Muscle layer of colon (tissue), 2 donors: ENCODE measurements around the gene ALKBH5.

Source experiments
- H3K27ac ChIP-seq: one replicate; pipeline ENCODE4 v1.7.0; 2013; ENCODE audit warnings: low read depth, mild to moderate bottlenecking, low read length, moderate library complexity
- H3K27me3 ChIP-seq, 2 donors: one replicate each; pipeline ENCODE4 v1.7.0; 2013; ENCODE audit warnings: low read length in 2 of 2, mild to moderate bottlenecking in 2 of 2; ENCODE audit not compliant: insufficient read depth in 2 of 2, control insufficient read depth in 1 of 2
- H3K36me3 ChIP-seq: one replicate; pipeline ENCODE4 v1.7.0; 2013; ENCODE audit warnings: mild to moderate bottlenecking, low read length; ENCODE audit not compliant: insufficient read depth
- H3K4me1 ChIP-seq: one replicate; pipeline ENCODE4 v1.7.0; 2013; ENCODE audit warnings: mild to moderate bottlenecking, low read length; ENCODE audit not compliant: insufficient read depth
- H3K4me3 ChIP-seq, 2 donors: one replicate each; pipeline ENCODE4 v1.7.0; 2013; ENCODE audit warnings: low read length in 2 of 2, low read depth in 1 of 2, mild to moderate bottlenecking in 1 of 2, moderate library complexity in 1 of 2
- H3K9ac ChIP-seq: one replicate; pipeline ENCODE4 v1.7.0; 2013; ENCODE audit warnings: low read length
- H3K9me3 ChIP-seq: one replicate; pipeline ENCODE4 v1.7.0; 2013; ENCODE audit warnings: mild to moderate bottlenecking, low read length
- donor health status: abdominal sarcoma.
- donor health status: Adenocarcinoma of cecum.

ALKBH5 gene

DNA sequence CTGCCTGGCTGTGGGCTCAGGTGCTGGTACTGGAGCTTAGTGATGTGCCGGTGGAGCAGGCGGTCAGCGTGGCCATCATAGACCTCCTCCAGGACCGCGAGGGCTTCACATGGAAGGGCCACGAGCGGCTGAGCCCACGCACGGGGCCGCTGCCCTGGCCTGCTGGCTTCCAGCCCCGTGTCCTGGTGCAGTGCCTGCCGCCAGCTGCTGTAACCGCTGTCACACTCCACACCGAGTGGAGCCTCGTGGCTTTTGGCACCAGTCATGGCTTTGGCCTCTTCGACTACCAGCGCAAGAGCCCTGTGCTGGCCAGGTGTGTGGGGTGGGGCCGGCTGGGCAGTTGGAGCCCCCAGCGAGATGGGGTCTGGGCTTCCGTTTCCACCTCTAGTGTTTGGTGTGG lies 53.8 kb downstream of the ALKBH5 start:
- Histone ChIP-seq H3K9me3 (no peaks in the 10 kb centered on the region), H3K4me3 (no peak overlapping the region), H3K36me3 (peaks cover 22% of the 10 kb centered on the region), H3K9ac (no peak overlapping the region), H3K27ac (no peak overlapping the region), H3K27me3 (no peaks in the 10 kb centered on the region), H3K4me1 (no peaks in the 10 kb centered on the region)

DNA sequence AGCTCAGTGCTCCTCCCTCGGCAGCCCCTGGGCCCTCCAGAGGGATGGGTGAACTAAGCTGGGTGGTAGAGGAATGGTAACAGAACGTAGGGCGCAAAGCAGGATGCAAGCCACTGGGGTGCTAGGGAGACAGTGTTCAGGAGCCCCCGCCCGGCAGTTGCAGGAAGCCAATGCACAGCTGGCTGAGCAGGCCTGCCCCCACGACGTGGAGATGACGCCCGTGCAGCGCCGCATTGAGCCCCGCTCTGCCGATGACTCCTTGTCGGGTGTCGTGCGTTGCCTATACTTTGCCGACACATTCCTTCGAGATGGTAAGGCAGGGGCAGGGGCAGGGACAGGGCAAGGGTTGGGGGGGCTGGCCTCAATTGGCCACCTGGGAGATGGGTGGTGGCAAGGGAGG lies 54.7 kb downstream of the ALKBH5 start:
- H3K27me3 ChIP-seq: no peaks in the 10 kb centered on the region
- peaks cover 22% of the 10 kb centered on the region for H3K36me3 ChIP-seq
- H3K27ac ChIP-seq: no peak overlapping the region
- H3K4me3 ChIP-seq: no peak overlapping the region
- H3K9me3 ChIP-seq: no peaks in the 10 kb centered on the region
- H3K4me1 ChIP-seq: no peaks in the 10 kb centered on the region
- no peak overlapping the region for H3K9ac ChIP-seq

- Histone ChIP-seq H3K36me3 (peaks cover 17% of the 10 kb centered on the region), H3K4me3 (no peak overlapping the region), H3K27ac (no peak overlapping the region), H3K27me3 (no peaks in the 10 kb centered on the region), H3K4me1 (no peaks in the 10 kb centered on the region), H3K9ac (no peak overlapping the region), H3K9me3 (no peaks in the 10 kb centered on the region)
These were observed 56.8 kb downstream of the ALKBH5 start for GRCh38 chr17:18240449-18240848.

GRCh38 chr17:18241229-18241871 lies 57.7 kb downstream of the ALKBH5 start:
- no peaks in the 10 kb centered on the region for H3K9me3 ChIP-seq
- H3K27me3 ChIP-seq: no peaks in the 10 kb centered on the region
- no peak overlapping the region for H3K27ac ChIP-seq
- no peak overlapping the region for H3K4me3 ChIP-seq
- no peaks in the 10 kb centered on the region for H3K4me1 ChIP-seq
- no peak overlapping the region for H3K9ac ChIP-seq
- H3K36me3 ChIP-seq: peaks cover 18% of the 10 kb centered on the region

- H3K27ac ChIP-seq: no peak overlapping the region
These were observed 61.6 kb downstream of the ALKBH5 start for GRCh38 chr17:18245038-18245776.

GRCh38 chr17:18246109-18246725 lies 62.6 kb downstream of the ALKBH5 start:
- Histone ChIP-seq H3K36me3 (peaks cover 54% of the 10 kb centered on the region), H3K4me3 (no peak overlapping the region), H3K9me3 (no peaks in the 10 kb centered on the region), H3K4me1 (no peaks in the 10 kb centered on the region), H3K27ac (no peak overlapping the region), H3K27me3 (no peaks in the 10 kb centered on the region), H3K9ac (no peak overlapping the region)

More at GRCh38 chr17:18245038-18245776, 61.6 kb downstream of the ALKBH5 start:
- H3K4me3 ChIP-seq: no peak overlapping the region
- no peaks in the 10 kb centered on the region for H3K27me3 ChIP-seq
- H3K36me3 ChIP-seq: peaks cover 44% of the 10 kb centered on the region
- no peaks in the 10 kb centered on the region for H3K9me3 ChIP-seq
- no peak overlapping the region for H3K9ac ChIP-seq
- H3K4me1 ChIP-seq: no peaks in the 10 kb centered on the region

DNA sequence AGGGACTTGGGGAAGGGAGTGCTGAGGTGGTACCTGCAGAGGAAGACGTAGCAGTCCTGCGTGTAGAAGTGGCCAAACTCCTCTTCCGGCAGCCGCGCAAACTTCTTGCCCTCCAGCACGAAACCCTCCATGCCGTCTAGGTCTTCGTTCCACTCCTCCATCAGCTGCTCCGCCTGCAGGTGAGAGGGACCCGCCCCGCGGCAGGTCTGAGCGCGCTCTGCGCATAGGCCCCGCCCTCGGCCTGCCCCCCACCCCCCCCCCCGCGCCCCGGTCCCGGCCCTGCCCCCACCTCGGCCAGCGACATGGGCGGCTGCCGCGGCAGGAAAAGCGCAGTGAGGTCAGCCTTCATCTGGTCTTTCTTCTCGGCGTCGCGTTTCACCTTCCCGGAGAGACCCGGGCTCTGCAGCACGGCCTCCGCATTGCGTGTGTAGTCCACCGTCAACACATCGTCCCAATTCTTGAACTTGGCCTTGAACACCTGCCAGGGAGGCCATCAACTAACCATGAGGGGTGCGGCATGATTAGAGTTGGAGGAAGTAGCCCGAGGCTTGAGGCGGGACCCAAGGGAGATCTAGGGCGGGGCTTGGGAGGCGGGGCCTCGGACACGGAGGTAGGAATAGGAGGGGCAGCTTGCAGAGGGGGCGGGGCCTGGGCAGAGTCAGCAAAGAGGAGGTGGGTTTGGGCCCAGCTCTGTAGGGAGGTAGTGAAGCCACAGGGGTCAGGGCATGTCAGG lies 63.4 kb downstream of the ALKBH5 start:
- Histone ChIP-seq H3K4me1 (no peaks in the 10 kb centered on the region), H3K27me3 (no peaks in the 10 kb centered on the region), H3K9ac (no peak overlapping the region), H3K9me3 (no peaks in the 10 kb centered on the region), H3K36me3 (peaks cover 62% of the 10 kb centered on the region), H3K4me3 (no peak overlapping the region), H3K27ac (no peak overlapping the region)

GRCh38 chr17:18247613-18248001 lies 64.0 kb downstream of the ALKBH5 start:
- peaks cover 68% of the 10 kb centered on the region for H3K36me3 ChIP-seq
- H3K9me3 ChIP-seq: no peaks in the 10 kb centered on the region
- H3K9ac ChIP-seq: no peak overlapping the region
- H3K4me1 ChIP-seq: no peaks in the 10 kb centered on the region
- H3K27me3 ChIP-seq: no peaks in the 10 kb centered on the region
- H3K27ac ChIP-seq: no peak overlapping the region
- no peak overlapping the region for H3K4me3 ChIP-seq

- Histone ChIP-seq H3K27ac (no peak overlapping the region), H3K27me3 (no peaks in the 10 kb centered on the region), H3K9me3 (no peaks in the 10 kb centered on the region), H3K36me3 (peaks cover 75% of the 10 kb centered on the region), H3K4me3 (no peak overlapping the region), H3K9ac (no peak overlapping the region), H3K4me1 (no peaks in the 10 kb centered on the region)
These were observed 64.7 kb downstream of the ALKBH5 start for GRCh38 chr17:18248300-18248731.

DNA sequence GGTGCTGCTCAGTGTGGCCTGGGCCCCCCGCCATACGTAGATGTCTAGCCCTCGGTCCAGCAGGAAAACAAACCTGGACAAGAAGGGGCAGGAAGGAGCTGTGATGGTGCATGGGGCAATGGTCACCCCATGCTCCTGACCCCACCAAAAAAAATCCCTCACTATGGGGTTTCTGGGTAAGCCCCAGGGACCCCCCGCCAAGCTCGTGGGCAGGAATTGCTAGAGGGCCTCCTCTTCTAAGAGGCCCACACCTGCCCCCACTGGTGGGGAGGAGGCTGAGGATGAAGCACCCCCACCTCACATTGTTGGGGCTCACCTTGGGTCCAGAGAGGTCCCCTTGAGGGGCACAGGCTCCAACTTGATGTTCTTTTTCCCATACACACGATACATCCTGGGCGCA lies 65.2 kb downstream of the ALKBH5 start:
- H3K9ac ChIP-seq: no peak overlapping the region
- no peak overlapping the region for H3K27ac ChIP-seq
- H3K4me1 ChIP-seq: no peaks in the 10 kb centered on the region
- H3K27me3 ChIP-seq: no peaks in the 10 kb centered on the region
- no peak overlapping the region for H3K4me3 ChIP-seq
- H3K36me3 ChIP-seq: peaks cover 80% of the 10 kb centered on the region
- no peaks in the 10 kb centered on the region for H3K9me3 ChIP-seq

DNA sequence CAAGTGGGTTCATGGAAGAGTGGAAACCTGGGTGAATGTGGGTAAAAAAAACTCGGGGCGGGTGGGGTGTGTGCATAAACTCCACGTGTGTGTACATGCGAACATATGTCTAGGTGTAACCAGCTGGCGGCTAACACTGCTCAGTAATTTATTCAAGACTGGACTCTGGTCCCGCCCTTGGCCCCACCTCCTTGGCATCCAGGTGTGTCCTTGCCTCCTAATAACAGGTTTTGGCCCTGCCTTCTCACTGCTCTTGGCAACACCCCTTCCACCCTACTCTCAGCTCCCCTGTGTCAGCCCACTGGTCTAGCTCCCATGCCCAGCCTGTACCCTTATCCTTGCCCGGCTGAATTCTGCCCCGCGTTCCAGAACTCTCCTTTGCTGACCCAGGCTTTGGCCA lies 66.6 kb downstream of the ALKBH5 start:
- Histone ChIP-seq H3K27ac (no peak overlapping the region), H3K9ac (no peak overlapping the region), H3K36me3 (peaks cover 89% of the 10 kb centered on the region)

More for the DNA sequence above, 66.6 kb downstream of the ALKBH5 start:
- H3K4me3 ChIP-seq: no peak overlapping the region
- H3K9me3 ChIP-seq: no peaks in the 10 kb centered on the region
- no peaks in the 10 kb centered on the region for H3K4me1 ChIP-seq
- no peaks in the 10 kb centered on the region for H3K27me3 ChIP-seq
